Suprapubic skin (tissue), 3 donors: ENCODE data around the gene RASL10B.

ENCODE experiments used
- POLR2AphosphoS5 ChIP-seq, 3 donors: sonication (generic); formaldehyde crosslinking; IDR thresholded peaks; one replicate each; pipeline ENCODE4 v1.6.1; 2017; ENCODE audit warnings: antibody characterized with exemption in 3 of 3
- TF ChIP-seq, protein P1 (sequence below), 2 donors: fragments of 200-600 bp in 1 of 2; fragments of 450-650 bp in 1 of 2; sonication (generic) in 1 of 2; IDR thresholded peaks; one replicate each; pipeline ENCODE4 v1.5.1; 2016 to 2019; ENCODE audit warnings: antibody characterized with exemption in 2 of 2, mild to moderate bottlenecking in 1 of 2, moderate library complexity in 1 of 2

GRCh38 chr17:35775039-35775438 is 43.6 kb downstream of the RASL10B start:
- TF ChIP-seq, protein P1, sequence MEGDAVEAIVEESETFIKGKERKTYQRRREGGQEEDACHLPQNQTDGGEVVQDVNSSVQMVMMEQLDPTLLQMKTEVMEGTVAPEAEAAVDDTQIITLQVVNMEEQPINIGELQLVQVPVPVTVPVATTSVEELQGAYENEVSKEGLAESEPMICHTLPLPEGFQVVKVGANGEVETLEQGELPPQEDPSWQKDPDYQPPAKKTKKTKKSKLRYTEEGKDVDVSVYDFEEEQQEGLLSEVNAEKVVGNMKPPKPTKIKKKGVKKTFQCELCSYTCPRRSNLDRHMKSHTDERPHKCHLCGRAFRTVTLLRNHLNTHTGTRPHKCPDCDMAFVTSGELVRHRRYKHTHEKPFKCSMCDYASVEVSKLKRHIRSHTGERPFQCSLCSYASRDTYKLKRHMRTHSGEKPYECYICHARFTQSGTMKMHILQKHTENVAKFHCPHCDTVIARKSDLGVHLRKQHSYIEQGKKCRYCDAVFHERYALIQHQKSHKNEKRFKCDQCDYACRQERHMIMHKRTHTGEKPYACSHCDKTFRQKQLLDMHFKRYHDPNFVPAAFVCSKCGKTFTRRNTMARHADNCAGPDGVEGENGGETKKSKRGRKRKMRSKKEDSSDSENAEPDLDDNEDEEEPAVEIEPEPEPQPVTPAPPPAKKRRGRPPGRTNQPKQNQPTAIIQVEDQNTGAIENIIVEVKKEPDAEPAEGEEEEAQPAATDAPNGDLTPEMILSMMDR (IDR thresholded peaks at IDR 0.05): no peak
- TF ChIP-seq POLR2AphosphoS5 (IDR thresholded peaks at IDR 0.05): no peak
